HG03575 (cell line): Measurements from ENCODE around the gene KBTBD13.
"Not testable (repeated sequence)": the region's sequence is repeated elsewhere in the genome, so short reads cannot be mapped to it uniquely, and the experiment has no call there.

Source experiments
- ATAC-seq: cut with Tn5 transposase; IDR thresholded peaks from one replicate; pipeline ENCODE4 v1.9.1; 2021; ENCODE audit not compliant: unreplicated experiment, insufficient number of reproducible peaks, low FRiP score; ENCODE audit errors: extremely low read depth

Gene KBTBD13

DNA sequence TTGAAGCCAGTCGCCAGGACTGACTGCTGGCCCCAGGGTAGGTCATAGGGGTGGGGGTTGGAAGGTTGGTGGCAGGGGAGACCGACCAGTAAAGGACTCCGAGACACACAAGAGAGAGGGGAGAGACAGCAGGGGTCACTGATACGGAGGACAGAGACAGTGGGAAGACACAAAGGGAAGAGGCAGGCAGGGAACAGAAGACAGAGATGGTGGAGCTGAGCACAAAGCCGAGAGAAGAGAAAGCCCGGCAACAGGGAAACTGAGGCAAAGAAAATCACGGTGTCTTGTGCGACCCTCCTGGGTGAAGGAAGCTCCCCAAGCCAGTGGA, 9.3 kb upstream of the KBTBD13 start:
- ATAC-seq, result no peak

DNA sequence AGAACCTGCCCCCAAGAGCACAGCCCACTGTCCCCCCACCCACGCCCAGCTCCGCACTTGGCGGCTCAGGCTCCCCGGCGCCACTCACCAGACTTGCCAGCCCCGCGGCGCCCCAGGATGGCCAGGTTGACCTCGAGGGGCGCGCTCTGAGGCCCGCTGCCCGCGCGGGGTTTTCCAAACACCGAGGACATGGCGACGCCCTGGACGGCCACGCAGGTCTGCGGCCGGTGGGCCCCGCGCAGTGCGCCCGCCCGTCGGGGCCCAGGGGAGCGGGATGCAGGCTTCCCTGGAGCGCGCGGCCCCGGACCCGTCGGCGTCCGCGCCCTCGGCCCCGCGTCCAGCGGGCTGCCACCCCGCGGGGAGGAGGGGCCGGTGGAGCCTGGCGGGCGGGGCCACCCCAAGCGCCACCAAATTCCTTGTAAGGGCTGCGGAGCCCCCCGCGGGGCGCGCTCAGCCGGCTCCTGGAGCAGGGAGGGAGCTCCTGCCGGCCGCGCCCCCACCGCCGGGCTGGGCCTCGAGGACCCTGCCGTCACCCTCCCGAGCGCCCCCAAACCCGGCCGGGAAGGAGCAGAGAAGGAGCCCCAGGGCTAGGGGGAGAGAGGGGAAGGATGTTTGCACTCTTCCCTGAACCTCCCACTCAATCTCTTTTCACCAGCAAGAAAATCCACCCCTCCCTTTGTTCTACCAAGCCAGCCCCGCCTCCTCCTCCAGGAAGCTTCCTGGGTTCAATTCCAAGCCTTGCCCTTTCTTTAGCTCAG, 8.7 kb upstream of the KBTBD13 start, which contains the start of gene RASL12:
Gene RASL12, minus strand, starts transcription at position 347 of the 758 bp plus-strand sequence. Its CDS starts 156 bp downstream, at position 191.
- ATAC-seq, result no peak

DNA sequence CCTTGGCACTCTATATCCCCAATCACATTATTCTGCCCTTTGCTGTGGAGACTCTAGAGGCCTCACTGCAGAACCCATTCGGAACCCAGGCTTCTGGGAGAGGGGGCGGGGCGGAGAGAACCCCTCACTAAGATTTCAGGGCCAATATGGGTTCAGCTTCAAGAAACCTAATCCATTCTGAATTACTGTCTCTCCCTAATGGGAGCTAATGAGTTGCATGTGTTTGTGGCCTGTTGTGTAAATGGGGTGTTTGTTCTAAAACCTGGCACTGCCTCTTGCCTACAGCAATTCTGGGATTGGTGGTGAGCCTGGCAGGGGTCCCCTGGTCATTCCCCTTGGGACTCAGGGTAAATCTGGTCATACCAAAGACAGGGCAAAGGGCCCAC, 8.2 kb upstream of the KBTBD13 start:
- no peak for ATAC-seq

DNA sequence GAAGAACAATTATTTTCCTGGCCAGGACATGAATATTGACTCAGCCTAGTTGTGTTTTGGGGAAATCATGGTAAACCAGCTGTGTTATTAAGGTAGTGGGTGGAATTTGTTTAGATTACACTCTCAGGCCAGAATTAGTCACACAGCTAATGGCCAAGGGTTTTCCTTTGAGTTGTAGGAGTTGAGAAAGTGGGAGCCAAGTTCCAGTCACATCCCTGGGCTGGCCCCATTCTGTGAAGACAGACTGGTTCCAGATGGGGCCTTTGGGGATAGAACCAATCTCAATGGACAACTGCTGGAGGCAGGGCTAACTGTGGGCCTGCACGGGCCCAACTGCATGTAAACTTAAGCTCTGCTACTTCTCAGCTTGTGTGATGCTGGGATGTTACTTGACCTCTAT, 7.4 kb upstream of the KBTBD13 start:
- ATAC-seq, result no peak

DNA sequence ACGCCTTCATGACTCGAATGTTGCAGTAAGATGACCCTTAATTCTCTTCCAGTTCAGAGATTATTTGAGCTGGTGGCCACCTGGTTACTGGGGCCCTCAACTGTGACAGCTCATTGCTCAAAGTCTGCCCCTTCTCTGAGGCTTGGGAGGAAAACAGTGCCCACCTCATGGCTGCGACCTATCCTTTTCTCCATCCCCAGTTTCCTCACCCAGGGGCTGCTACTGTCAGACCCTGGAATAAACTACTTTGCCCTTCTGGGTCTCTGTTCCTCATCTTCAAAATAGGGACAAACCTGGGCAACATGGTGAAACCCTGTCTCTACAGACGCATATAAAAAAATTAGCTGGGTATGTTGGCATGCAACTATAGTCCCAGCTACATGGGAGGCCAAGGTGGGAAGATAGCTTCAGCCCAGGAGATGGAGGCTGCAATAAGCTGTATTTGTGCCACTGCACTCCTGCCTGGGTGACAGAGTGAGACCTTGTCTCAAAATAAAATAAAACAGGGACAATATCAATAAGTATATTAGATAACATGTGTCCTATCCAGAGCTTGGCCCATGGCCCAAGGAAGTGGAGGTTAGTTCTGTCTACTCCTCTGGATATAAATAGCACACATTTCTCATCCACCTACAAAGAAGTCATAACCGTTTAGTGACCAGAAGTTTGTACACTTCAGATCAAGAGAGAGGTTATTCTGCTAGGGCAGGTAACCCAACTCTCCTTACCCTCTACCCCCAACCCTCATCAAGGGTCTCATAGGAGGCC, 6.6 kb upstream of the KBTBD13 start:
- ATAC-seq, result no peak

DNA sequence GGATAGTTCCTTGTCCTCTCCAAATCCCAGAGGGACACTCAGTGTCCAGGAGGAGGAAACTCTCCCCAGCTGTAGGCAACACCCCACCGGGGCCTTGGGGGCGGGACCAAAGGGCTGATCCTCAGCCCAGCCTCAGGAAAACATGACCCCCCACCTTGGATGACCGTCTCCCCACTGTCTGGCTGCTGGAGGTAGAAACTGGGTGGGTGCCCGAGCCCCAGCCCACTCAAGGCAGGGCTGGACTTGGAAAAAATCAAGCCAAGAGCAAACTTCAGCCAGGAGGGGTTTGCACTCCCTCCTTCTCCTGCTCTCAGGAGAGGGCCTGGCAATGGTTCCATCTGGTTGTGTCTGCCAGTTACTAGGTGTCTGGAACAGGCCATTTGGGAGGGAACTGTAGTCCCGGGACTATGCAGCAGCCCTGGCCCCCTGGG, 5.2 kb upstream of the KBTBD13 start:
- no peak for ATAC-seq

DNA sequence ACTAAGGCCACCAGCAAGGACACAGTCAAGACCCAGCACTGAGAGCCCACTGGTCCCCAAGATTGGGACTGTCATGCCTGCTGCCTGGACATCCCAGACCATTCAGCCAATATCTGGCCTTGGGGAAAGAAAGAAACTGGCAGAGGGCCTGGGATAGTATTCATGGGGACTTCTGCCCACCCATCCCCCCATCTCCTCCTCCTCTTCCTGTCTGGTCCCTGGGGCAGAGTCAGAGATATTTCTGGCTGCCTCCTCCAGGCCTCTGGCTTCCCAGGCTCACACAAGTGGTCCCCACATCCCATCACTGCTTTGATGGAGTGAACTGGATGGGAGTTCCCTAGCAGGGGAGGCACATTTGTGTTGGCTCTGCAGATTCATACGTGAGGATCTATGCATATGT, 4.5 kb upstream of the KBTBD13 start:
- no peak for ATAC-seq

DNA sequence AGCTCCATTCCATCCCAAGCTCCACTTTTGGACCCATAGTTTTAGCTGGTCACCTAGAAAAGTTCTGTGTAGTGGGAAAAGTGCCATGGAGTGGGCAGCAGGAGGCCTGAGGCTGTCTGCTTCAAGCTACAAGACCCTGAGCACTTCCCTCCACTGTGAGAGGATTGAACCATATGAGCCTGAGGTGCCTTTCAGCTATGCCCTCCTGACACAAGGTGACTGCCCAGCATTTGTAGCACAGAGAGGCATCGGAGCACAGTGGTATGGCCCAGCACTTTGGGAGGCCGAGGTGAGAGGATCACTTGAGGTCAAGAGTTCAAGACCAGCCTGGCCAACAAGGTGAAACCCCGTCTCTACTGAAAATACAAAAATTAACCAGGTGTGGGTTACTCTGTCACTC, 3.9 kb upstream of the KBTBD13 start:
- no peak for ATAC-seq

DNA sequence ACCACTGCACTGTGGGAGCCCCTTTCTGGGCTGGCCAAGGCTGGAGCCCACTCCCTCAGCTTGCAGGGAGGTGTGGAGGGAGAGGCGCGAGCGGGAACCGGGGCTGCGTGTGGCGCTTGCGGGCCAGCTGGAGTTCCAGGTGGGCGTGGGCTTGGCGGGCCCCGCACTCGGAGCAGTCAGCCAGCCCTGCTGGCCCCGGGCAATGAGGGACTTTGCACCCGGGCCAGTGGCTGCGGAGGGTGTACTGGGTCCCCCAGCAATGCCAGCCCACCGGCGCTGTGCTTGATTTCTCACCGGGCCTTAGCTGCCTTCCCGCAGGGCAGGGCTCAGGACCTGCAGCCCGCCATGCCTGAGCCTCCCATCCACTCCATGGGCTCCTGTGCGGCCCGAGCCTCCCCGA, 1.6 kb upstream of the KBTBD13 start:
- not testable (repeated sequence) for ATAC-seq

DNA sequence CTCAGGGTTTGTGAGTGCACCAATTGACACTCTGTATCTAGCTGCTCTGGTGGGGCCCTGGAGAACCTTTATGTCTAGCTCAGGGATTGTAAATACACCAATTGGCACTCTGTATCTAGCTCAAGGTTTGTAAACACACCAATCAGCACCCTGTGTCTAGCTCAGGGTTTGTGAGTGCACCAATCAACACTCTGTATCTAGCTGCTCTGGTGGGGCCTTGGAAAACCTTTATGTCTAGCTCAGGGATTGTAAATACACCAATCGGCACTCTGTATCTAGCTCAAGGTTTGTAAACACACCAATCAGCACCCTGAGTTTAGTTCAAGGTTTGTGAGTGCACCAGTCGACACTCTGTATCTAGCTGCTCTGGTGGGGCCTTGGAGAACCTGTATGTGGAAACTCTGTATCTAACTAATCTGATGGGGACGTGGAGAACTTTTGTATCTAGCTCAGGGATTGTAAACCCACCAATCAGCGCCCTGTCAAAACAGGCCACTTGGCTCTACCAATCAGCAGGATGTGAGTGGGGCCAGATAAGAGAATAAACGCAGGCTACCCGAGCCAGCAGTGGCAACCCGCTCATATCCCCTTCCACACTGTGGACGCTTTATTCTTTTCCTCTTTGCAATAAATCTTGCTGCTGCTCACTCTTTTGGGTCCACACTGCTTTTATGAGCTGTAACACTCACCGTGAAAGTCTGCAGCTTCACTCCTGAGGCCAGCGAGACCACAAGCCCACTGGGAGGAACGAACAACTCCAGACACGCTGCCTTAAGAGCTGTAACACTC, 745 bp upstream of the KBTBD13 start:
- ATAC-seq, result not testable (repeated sequence)

DNA sequence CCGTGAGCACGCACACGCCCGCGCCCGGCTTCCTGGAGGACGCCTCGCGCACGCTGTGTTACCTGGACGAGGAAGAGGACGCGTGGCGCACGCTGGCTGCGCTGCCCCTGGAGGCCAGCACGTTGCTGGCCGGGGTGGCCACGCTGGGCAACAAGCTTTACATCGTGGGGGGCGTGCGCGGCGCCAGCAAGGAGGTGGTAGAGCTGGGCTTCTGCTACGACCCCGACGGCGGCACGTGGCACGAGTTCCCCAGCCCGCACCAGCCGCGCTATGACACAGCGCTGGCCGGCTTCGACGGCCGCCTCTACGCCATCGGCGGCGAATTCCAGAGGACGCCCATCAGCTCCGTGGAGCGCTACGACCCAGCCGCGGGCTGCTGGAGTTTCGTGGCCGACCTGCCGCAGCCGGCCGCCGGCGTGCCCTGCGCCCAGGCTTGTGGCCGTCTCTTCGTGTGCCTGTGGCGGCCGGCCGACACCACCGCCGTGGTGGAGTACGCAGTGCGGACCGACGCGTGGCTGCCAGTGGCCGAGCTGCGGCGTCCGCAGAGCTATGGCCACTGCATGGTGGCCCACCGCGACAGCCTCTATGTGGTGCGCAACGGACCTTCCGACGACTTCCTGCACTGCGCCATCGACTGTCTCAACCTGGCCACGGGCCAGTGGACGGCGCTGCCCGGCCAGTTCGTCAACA, 890 bp downstream of the KBTBD13 start:
- no peak for ATAC-seq

DNA sequence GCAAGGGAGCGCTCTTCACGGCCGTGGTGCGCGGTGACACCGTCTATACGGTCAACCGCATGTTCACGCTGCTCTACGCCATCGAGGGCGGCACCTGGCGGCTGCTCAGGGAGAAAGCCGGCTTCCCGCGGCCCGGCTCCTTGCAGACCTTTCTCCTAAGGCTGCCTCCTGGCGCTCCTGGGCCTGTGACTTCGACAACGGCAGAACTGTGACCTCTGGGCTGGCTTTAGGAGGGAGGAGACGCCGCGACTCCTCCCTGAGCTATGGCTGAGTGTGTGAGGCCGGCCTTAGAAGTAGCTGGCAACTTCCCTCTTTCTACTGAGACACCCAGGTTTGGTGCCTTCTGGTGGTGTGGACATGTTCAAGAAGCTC, 1.4 kb downstream of the KBTBD13 start:
- ATAC-seq, result no peak

DNA sequence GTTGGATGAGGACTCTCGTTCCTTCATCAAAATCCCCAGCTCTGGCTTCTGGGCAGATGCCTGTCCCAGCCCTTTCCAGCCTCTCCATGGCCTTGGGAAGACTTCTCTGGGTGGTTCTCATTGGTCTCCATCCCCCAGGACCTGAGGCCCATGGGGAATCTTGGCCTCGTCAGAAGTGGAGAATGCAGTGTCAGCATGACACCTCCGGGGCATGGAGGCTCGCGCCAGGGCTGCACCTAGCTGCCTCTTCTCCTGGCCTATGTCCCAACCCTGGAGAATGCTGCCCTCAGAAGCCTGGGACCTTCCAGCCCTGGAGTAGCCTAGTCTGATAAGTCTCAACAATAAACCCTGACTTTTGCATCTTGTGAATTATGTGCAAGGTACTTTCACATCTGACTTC, 3.0 kb downstream of the KBTBD13 start:
- no peak for ATAC-seq

DNA sequence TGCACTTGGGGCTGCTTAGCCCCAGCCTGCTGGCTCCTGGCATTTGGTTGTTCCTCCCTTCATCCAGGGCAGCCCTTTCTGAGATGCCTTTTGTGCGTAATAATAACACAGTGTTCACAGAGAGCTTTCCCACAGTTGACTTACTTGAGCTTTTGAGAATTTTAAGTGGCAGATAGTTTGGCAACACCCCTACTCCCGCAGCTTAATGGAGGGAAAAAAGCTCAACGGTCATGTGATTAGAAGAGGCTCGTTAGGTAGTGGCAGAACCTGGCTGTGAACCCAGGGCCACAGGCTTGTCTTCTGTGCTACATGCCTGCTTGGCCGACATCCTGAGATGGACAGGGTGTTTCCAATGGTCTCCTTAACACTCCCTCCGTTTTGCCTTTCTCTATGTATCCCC, 4.7 kb downstream of the KBTBD13 start:
- ATAC-seq, result no peak

DNA sequence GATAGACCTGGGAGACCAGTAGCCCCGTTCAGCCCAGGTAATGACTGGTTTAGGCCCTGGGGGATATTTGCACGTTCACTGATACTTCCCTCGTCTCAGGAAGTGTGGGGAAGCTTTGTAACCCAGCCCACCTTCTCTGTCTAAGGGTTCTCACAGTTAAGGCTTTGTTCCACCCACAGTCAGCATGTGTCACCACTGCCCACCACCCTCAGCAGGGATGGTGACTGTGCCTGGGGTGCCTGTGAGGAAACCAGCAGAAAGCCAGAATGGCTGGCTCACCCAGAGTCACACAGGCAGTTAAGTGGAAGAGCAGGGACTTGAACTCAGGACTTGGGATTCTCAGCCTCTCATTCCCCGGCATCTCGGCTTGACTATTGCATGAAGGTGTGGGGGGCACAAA, 5.2 kb downstream of the KBTBD13 start:
- no peak for ATAC-seq

DNA sequence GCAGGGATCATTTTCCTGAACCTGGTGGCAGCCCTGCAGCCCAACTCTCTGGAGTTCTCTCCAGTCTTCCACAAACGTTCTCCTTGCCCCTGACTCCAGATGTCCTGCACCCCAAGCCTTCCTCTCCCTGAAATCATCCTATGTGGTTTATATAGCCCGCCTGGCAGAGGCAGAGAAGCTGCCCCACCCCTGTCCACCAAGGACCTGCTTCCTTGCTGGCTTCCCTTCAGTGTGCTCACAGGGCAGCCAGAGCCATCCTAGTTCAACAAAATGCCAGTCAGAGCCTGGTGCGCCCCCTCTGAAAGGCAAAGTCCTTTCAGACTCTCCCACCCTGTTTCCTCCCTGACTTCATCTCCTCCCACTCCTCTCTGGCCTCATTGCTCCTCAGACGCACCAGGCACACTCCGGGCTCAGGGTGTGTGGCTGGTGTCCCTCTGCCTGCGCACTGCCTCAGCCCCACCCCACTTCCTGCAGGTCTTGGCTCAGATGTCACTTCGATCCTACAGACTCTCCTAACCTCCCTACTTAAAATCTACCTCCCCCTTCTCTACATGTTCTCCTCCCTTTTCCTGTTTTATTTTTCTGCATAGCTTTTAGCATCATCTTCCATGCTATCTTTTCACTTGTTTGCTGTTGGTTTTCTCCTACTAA, 5.9 kb downstream of the KBTBD13 start:
- ATAC-seq, result no peak

DNA sequence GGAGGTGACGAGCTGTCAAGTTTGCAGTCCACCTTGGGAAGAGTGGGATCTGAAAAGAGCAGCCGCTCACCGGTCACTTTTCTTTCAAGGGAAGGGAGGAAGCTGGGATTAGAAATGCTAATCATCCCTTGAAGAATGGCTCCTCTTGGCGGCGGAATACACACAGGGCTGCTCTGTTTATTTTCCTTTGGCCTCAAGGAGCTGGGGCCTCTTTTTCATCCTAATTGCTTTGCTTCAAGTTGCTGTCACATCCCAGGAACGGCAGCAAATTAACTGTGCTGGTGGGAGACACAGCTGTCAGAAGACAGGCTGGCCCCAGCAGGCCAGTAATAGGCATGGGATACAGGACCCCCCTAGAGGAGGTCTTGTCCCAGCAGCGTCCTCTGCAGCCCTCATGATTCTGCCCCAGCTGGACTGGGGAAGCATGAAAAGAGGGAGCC, 6.7 kb downstream of the KBTBD13 start:
- no peak for ATAC-seq

DNA sequence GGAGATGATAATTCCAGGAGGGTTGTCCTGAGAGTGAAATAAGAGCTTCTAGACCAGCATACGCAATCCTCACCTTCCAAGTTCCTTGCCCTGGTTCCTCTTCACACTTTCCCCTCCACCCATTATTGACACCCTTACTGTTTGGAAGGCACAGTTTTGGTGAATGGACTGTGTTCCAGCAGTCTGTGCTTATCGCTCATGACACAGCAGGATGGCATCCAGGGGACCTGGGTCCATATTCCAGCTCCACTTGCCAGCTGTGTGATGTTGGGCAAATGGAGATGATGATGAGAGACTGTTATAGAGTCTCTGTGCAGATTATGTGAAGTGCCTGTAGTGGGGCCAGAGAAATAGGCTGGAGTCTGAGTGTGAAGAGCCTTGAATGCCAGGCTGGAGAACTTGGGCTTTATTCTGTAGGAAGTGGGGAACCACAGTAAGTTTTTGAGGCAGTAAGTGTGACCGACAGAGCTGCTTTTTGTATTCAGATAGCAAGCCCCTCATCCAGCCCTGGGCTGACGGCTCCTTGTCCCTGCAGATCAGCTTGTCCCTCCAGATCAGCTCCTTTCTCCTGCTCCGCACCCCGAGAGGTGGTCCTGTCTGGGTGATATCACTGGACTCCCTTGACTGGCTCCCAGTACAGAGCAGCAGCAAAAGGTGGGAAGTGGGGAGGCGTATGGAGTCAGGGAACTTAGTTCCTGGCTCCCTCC, 8.1 kb downstream of the KBTBD13 start:
- ATAC-seq, result no peak
